Activated T-cell treated with anti-CD3 and anti-CD28 coated beads, Interleukin-2, amount 50 U/mL, for 48 hours (primary cell): ENCODE results near the gene XIRP2.
"Not testable (repeated sequence)": the region's sequence is repeated elsewhere in the genome, so short reads cannot be mapped to it uniquely, and the experiment has no call there.

Experiments used
- DNase-seq, 2 experiments: peaks; one replicate each; pipeline ENCODE4 v3.0.0-alpha.2; 2020

Gene XIRP2

GRCh38 chr2:167057446-167057845 is 169.2 kb downstream of the XIRP2 start:
- DNase-seq = no peak

- no peak for DNase-seq
Measured at GRCh38 chr2:167059173-167059572, 170.9 kb downstream of the XIRP2 start.

DNA sequence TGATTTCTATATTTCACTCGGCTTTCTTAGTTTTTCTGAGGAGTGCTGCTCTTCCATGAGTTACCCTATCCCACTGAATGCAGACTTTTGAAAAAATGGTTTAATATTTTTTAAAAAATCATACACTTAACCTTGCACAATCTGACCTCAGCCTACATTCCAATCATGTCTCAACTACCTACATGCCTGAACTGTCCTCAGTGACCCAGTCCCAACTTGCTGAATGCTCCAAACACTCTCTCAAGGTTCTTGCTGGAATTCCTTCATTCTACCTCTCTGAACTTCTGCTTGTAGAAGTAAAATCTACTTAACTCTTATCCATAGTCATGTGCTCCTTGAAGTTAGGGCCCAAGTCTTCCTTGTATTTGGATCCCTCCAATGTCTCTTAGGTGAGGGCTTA is 181.6 kb downstream of the XIRP2 start:
- no peak for DNase-seq

DNA sequence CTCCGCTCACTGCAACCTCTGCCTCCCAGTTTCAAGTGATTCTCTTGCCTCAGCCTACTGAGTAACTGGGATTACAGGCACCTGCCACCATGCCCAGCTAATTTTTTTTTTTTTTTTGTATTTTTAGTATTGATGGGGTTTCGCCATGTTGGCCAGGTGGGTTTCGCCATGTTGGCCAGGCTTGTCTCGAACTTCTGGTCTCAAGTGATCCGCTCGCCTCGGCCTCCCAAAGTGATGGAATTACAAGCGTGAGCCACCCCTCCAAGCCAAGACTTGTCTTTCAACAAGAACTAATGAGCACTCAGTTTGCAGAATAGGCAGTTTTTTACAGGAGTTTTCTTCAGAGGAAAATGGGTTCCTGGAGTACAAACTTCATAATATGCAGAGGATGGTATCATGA is 187.4 kb downstream of the XIRP2 start:
- DNase-seq = not testable (repeated sequence)

DNA sequence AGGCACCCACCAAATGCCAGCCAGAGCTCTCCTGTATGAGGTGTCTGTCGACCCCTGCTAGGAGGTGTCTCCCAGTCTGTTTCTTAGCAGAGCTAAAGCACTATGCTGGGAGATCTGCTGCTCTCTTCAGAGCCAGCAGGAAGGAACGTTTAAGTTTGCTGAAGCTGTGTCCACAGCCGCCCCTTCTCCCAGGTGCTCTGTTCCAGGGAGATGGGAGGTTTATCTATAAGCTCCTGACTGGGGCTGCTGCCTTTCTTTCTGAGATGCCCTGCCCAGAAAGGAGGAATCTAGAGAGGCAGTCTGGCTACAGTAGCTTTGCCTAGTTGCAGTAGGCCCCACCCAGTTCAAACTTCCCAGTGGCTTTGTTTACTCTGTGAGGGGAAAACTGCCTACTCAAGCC is 210.7 kb downstream of the XIRP2 start:
- DNase-seq = not testable (repeated sequence)

DNA sequence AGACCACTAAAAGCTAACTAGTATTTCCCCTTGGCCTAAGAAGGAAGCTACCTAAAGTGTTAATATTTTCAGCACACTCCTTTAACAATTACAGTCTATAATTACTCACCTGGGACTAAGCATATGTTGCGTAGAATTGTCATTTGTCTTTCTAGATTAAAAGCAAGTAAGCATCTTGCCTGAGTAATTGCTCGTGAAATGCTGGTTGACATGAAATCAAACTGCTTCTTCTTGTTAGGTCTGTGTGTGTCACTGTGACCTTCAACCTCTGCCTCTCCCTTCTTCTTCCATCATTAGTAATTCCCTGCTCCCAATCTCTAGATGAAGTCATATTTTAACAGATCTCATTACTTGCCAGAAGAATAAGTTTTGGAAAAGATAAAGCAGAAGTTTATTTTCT is 212.2 kb downstream of the XIRP2 start:
- no peak for DNase-seq

GRCh38 chr2:167103028-167103756 is 214.9 kb downstream of the XIRP2 start:
- no peak for DNase-seq

DNA sequence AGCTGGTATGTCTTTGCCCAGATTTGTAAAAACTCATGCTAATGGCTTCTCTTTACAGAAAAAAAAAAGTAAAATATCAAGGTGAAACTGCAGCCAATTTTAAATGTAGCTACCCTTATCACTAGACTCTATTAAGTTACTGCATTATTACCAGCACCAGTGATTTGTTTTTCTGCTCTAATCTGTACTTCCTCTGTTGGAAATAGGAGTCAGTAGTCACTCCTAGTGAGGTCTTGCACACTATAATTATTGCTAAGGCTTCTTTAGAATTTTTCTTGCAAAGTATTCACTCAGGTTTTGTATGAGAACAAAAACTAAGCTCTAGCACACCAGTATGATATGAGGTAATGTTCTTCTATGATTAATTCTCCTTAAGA is 215.5 kb downstream of the XIRP2 start:
- DNase-seq = no peak

- no peak for DNase-seq
Measured at GRCh38 chr2:167104691-167105090, 216.4 kb downstream of the XIRP2 start.

DNA sequence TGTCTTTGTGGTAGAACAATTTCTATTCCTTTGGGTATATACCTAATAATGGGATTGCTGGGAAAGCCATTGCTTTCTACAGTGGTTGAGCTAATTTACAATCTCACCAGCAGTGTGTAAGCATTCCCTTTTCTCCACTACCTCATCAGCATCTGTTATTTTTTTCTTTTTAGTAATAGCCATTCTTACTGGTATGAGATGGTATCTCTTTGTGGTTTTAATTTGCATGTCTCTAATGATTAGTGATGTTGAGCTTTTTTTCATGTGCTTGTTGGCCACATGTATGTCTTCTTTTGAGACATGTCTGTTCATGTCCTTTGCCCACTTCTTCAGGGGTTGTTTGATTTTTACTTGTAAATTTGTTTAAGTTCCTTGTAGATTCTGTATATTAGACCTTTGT is 221.4 kb downstream of the XIRP2 start:
- not testable (repeated sequence) for DNase-seq

GRCh38 chr2:167110345-167110744 is 222.1 kb downstream of the XIRP2 start:
- DNase-seq = no peak

DNA sequence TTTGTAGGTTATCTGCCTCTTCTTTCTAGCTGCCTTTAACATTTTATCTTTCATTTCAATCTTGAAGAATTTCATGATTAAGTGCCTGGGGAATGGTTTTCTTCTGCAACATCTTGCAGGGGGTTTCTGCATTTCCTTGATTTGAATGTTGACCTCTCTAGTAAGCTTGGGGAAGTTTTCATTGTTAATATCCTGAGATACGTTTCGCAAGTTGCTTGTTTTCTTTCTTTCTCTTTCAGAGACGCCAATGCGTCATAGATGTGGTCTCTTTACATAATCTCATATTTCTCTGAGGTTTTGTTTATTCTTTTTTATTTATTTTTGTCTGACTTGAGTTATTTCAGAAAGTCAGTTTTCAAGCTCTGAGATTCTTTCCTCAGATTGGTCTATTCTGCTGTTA is 225.7 kb downstream of the XIRP2 start:
- DNase-seq = no peak

- DNase-seq = no peak
Measured at GRCh38 chr2:167115541-167115940, 227.3 kb downstream of the XIRP2 start.

DNA sequence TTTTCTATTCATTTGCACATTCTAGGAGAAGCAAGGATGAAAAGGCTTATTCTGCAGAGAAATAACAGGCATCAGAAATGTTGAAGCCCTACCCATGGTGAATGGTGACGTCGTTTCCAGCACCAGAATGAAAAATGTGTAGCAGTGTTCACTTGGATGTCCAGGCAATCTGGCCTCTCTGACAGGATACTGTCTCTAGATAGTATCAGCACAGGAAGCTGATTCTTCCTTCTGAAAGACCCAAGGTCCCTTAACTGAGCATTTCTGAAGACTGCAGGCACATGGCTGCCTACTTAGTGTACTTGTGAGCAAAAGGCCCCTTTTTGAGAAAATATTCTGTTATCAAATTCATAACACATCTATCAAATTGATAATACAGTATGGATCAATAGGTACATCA is 234.1 kb downstream of the XIRP2 start:
- DNase-seq = no peak

- no peak for DNase-seq
Measured at GRCh38 chr2:167126165-167126564, 237.9 kb downstream of the XIRP2 start.

DNA sequence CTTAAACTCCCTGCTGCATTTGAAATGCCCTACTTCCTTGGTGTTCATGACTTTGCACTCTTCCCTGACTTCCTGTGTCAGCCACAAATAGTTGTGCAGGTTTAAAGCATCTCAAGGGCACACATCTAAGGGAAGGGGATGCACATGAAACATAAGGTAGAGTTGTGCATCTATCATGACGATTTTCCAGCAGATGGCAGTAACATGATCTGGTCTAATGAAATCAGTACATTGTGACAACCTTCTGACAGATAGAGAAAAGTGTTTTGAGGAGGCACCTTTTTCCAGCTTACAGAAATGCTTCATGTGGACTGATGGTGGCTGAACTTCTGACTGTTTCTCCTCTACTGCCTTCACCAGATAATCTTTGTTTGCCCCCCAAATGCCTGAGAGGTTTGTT is 238.9 kb downstream of the XIRP2 start:
- no peak for DNase-seq

GRCh38 chr2:167128130-167128529 is 239.8 kb downstream of the XIRP2 start:
- no peak for DNase-seq

- DNase-seq = no peak
Measured at GRCh38 chr2:167132066-167132465, 243.8 kb downstream of the XIRP2 start.

GRCh38 chr2:167132906-167133555 is 244.8 kb downstream of the XIRP2 start:
- DNase-seq = no peak

DNA sequence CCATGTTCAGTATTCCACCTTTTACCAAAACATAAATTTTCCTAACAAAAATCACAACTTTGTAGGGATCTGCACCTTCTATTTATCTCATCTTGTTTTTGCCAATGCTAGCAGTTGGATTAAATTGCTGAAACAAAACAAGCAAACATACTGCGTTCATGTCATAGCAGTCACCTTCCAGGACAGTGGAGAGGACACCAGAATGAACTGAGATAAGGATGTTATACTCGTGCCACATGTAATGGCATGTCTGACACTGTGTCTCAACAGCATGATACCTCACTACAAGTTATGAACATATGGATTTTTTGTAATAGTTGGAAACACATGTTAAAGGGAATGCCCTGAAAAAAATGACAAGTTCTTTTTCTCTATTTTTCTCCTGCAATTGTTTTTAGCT is 245.3 kb downstream of the XIRP2 start:
- DNase-seq = no peak

DNA sequence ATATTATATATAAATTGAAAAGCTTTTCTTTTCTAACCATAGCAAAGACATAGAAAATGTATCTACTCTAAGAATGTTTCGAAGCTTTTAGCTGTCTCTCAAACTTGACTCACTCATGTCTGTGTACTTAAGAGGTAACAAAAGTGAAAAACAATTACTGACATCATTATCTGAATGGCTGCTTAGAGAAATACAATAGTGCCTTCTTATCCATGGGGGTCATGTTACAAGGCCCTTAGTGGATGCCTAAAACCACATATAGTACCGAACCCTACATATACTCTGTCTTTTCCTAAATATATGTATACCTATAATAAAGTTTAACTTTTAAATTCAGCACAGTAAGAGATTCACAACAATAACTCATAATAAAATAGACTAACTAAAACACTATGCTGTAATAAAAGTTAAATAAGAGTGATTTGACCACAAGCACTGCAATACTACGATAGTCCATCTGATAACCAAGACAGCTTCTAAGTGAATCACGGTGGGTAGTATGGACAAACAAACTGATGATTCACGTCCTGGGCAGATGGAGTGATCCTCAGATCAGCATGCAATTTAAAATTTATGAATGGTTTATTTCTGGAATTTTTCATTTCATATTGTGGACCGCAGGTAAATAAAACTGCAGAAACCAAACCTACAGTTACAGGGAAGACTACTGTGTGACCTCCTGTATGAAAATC is 246.2 kb downstream of the XIRP2 start:
- DNase-seq = no peak

- DNase-seq = no peak
Measured at GRCh38 chr2:167135706-167136105, 247.4 kb downstream of the XIRP2 start.

GRCh38 chr2:167136879-167137596 is 248.8 kb downstream of the XIRP2 start:
- no peak for DNase-seq

- DNase-seq = no peak
Measured at GRCh38 chr2:167140330-167140729, 252.1 kb downstream of the XIRP2 start.
